ENCODE results near the gene SH2B2.
"Not testable (repeated sequence)": the region's sequence is repeated elsewhere in the genome, so short reads cannot be mapped to it uniquely, and the experiment has no call there.

Gene SH2B2

GRCh38 chr7:102287111-102287980, 678 bp downstream of the SH2B2 start:
- peak; percentile 83 for DNase-seq (ENCODE audit: low spot score)

DNA sequence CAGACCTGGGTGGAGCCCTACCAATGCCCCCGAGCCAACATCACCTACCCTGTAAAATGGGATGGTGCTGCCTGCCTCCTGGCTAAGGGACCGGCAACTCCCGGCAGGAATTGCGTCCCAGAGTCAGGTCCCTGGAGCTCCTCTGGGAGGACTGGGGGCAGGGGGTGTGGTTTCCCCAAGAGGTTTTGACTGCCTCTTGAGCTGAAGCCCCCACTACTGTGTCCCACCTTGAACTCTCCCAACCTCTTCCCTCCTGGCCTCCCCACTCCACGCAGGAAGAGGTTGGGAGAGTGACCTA, 1.3 kb downstream of the SH2B2 start:
- no peak for DNase-seq (ENCODE audit: low spot score)

- peak; percentile 86 for DNase-seq (ENCODE audit: low spot score)
These were observed 1.7 kb downstream of the SH2B2 start for GRCh38 chr7:102288285-102288930.

DNA sequence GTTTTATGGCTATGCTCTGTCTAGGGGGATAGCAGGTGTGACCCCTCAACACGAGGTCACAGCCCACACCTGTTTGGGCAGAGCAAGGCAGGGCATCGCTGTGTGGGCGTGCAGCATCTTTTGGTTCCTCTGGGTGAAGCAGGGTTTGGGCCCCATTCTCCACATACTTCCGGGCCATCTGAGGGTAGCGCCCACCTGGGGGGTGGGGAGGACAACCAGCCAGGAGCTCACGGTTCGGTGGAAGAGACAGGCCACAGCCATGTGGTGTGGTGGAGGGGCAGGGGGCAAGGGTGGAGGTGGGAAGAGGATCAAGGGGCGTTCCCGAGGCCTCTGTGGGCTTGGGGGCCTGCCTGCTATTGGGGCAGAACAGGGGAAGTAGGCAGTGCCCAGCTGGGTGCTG, 2.4 kb downstream of the SH2B2 start:
- peak; percentile 83 for DNase-seq (ENCODE audit: low spot score)

DNA sequence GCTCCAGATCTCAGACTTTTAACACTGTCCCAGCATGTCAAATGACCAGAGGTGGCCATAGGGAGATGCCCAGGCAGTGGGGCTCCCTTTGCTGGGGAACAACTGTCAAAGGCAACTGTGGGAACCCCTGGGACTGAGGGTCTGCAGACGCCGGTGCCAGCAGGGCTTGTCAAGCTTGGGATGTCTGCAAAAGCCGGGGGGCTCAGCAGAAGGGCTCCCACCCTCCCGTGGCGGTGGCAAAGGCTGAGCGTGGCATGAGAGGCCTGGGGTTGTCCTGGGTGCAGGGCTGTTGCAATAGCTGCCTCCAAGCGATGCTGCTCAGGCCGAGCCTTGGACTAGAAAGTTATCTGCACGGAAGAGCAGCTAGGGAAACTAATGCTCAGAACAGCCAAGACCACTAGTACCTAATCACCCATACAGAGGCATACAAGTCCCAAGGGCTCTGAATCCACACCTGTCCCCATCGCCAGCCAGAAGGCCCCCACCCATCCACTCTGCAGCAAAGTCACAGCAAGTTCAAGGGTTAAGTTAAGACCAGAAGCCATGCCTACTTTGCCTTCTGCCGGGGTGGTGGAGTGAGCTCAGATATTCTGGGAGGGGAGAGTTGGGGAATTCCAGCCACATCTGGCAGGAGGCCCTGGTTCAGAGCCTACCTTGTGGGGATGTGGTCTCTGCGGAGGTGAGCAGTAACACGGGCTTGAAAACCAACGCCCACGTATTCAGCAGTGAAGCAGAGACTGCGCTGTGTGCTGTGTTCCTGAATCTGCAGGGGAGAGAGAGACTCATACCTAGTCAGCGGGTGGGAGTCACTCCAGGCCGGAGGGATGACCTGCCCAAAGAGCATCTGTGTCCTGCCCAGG, 4.6 kb downstream of the SH2B2 start:
- peak; percentile 53 for DNase-seq (ENCODE audit: low spot score)

DNA sequence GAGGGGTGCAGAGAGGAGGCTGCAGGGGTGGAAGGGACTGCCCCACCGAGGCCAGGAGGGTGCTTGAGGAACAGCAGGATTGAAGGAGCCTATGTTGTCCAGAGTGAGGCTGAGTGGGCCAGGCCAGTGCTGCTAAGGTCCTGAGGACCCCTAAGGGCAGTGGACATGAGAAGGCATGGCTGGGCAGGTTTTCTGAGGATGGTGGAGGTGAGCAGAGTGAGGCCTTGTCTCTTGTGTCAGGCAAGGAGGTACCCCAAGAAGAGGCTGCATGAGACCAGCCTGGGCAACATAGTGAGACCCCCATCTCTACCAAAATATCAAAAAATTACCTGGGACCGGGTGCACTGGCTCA, 5.2 kb downstream of the SH2B2 start:
- DNase-seq (ENCODE audit: low spot score) = no peak

DNA sequence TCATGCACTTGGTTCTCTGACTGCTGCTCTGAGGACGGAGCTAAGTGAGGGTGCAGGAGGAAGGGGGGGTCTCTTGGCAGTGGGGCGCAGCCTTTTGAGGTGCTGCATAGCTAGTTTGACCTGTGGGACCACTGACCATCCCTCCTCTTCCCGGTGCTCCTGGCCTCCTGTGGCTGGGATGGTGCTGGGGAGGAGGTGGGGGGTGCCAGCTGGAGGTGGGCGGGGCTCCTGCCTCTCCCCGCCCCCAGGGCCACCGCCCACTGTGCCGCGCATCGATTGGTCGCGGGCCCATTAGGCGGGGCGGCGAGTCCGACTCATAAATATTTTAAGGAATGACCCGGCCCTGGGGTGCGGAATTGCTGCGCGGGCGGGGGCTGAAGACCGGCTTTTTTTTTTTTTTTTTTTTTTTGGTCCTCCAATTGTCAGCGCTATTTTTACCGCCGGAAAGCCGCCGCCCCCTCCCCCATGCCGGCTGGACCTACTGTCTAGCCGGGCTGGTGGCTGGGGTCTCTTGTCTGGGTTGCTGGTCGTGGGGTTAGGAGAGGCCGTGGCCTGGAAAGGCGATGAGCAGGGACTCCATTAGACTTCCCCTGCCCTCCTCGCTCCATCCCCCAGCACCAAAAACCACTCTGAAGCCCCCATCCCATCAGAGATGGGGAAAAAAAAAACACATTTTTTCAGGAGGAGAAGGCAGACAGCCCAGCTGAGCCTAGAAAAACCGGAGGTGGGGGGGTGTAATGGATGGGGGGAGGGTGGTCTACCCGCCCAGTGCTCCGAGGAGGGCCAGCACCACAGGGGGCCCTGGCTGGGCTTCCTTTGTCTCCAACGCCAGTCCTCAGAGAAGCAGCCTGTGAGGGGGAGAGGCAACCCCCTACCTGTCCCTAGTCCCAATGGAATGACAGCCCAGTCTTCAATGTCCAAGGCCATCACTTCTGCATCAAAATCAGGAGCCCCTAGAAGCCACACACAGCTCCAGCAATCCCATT, 6.4 kb downstream of the SH2B2 start:
- DNase-seq (ENCODE audit: low spot score) = no peak

- DNase-seq (ENCODE audit: low spot score) = no peak
These were observed 7.9 kb downstream of the SH2B2 start for GRCh38 chr7:102294589-102294988.

DNA sequence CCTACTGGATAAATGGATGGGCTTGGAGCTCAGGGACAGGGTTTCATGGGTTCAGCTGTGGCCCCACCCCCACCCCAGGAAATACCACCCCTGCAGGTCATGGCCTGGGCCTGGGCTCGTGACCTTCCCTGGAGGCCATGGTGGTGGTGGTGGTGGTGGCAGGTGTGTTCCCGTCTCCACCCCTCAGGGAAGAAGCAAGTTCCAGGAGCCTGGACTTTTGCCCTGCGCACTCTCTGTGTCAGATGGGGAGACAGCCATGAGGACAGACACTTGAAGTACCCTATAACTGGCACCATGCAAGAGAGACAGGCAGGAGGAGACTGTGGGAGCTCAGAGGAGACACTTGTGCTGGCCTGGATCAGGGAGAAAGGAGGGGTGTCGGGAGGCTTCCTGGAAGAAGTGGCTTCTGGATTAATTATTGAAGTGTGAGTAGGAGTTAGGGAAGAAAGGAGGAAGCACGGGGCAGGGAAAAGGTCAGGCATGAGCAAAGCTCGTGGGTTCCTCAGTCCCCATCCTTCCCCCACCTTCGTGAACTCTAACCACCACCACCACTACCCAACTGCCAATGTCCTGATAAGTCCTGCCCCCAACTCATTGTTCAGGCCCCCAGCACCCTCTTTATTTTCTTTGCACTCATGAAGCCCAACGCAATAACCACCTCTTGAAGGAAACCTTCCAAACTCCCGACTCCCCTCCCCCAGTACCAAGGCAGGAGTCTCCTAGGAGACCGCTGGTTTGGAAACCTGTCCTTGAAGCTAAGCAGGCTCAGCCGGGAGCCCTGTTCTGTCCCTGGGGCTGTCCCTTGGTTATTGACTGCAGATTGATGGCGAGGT, 8.9 kb downstream of the SH2B2 start:
- no peak for DNase-seq (ENCODE audit: low spot score)

DNA sequence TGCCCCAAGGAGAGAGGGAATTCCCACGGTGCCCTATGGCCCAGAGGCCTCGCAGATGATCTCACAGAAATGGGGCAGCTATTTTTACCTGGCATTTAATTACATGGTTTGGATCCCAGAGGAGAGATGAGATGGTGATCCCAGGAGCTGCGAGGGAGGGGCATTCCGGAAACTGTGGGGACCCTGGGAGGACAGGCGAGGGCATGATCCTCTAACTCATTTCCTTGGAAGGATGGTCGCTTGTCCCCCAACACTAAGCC, 9.4 kb downstream of the SH2B2 start:
- no peak for DNase-seq (ENCODE audit: low spot score)

DNA sequence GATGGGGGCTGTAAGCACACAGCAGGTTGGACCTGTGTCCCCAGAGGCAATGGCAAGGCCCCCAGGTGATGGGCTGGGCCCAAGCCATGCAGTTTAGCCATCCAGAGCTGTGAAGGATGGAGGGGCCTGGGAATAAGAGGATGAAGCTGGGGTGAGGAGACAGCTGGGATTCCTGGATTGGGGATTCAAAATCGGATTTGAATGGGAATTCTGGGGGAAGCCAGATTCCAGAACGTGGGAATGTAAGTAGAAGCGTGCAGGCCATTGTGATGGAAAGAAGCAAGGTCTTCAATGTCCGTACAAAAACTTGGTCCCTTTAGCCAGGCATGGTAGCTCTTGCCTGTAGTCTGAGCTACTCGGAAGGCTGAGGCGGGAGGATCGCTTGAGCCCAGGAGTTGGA, 9.8 kb downstream of the SH2B2 start:
- no peak for DNase-seq (ENCODE audit: low spot score)

GRCh38 chr7:102297487-102298218, 11.0 kb downstream of the SH2B2 start:
- DNase-seq (ENCODE audit: low spot score) = no peak

- peak; percentile 72 for DNase-seq (ENCODE audit: low spot score)
These were observed 14.1 kb downstream of the SH2B2 start for GRCh38 chr7:102300643-102301221.

- DNase-seq (ENCODE audit: low spot score) = not testable (repeated sequence)
These were observed 14.7 kb downstream of the SH2B2 start for GRCh38 chr7:102301367-102301766.

DNA sequence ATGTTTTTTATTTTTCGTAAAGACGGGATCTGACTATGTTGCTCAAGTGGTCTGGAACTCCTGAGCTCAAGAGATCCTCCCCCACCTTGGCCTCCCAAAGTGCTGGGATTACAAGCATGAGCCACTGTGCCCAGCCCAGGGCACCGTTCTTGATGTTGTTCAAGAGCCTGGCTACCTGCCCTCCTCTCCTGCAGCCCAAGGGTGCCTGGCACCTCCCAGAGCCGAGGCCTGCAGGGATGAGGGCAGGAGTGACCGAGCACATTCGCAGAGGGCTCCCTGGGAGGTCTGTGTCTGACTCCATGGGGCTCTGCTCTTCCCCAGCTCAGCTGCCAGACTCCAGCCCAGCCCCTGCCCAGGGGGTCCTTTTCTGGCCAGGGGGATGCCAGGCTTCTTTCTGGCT, 15.4 kb downstream of the SH2B2 start:
- DNase-seq (ENCODE audit: low spot score) = no peak

DNA sequence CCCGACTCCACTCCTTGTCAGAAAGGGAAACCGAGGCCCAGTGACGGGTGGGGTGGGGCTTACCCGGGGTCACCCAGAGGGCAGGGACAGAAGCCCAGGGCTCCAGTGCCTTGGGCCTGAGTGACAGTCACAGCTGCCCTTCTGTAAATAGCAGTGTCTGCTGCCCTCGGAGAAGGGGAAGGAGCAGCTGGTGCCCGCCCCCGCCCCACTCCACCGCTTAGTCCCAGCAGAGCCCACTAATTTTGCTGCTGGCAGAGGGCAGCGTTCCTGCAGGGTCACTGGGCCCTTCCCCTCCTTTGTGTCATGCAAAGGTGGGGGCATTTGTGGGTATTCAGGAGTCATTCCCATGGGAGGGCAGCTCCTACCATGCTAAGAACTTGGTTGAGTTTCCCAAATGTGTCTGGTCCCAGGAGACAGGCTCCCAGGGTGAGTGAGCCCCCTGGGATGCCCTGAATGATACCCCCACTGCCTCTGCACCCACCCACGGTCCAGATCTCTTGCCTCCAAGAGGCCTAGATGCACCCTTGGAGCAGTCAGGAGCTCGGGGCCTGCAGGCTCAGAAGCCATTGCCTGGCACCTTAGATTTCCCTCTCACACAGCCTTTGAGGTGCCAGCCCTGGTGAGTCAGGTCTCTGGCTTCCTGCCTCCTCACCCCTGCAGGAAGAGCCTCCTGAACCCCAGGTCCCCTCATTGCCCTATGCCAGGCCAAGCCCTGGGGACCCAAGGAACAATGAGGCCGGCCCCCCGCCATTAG, 17.2 kb downstream of the SH2B2 start:
- peak; percentile 72 for DNase-seq (ENCODE audit: low spot score)

DNA sequence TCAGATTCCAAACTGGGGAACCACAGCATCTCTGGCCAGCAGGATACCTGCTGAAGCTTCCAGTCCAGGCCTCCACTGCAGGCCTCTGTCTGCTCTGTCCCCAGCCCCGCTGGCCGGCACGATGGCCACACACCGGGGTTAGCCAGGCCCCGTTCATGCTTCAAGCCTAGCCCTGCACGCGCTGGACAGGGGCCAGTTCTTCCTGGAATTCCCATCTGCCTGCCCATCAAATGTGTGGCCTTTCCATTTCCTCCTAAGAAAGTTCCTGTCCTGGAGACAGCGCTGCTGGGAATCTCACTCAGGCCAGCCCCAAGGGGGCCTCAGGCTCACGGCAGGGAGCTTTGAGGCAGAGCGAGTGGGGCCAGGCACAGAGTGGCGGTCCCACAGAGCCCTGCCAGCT, 18.0 kb downstream of the SH2B2 start:
- DNase-seq (ENCODE audit: low spot score) = no peak

DNA sequence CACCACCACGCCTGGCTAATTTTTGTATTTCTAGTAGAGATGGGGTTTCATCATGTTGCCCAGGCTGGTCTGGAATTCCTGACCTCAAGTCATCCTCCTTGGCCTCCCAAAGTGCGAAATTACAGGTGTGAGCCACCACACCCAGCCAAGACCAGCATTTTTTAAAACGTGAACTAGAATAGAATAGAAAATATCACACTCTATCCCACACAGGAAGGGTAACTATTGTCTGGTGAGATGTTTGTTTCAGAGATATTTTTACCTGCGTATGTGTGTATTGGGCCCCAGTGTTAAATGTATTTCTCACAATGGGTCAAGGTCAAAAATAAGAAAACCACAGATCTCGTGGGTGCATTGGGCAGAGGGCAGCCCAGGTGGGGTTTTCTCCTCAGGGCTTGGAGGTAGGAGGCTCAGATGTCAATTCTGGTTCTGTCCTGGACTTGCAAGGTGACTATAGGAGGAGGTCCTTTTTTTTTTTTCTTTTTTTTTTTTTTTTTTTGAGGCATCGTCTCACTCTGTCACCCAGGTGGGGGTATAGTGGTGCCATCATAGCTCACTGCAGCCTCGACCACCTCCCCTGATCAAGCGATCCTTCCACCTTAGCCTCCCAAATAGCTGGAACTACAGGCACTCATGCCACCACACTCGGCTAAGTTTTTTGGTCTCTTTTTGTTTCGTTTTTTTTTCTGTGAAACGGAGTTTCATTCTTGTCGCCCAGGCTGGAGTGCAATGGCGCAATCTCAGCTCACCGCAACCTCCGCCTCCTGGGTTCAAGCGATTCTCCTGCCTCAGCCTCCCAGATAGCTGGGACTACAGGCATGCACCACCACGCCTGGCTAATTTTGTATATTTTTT, 19.0 kb downstream of the SH2B2 start:
- DNase-seq (ENCODE audit: low spot score) = peak; percentile 67

Measured in NAMALWA (cell line).